ENCODE data around the gene PDE6H. TPM values are rescaled to one million over a fixed set of nuclear protein-coding genes. Genes with fewer than 3 reads are reported as not detected.

Gene PDE6H
- total RNA-seq, 1 donor from 2014 or later = not detected

DNA sequence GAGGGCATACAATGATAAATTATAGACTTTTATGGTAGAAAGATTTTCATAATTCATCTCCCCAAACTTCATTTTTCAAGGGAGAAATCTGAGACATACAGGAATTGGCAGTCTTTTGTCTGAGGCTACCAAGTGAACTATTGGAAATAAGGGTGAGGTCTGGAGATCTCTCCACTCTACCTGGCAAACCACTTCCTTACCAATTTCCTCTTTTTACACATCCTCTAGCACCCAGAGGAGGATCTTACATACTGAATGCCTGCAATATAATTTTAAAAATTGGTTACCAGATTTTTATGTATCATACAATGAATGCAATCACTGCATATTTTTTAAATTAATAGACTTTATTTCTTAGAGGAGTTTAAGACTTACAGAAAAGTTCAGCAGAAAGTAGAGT, 6.6 kb downstream of the PDE6H start:
- no peak overlapping the region for H3K4me3 Mint-ChIP-seq (ENCODE audit: unreplicated experiment)
- H3K4me1 Mint-ChIP-seq (ENCODE audit: low read depth) = no peaks in the 10 kb centered on the region
- TF ChIP-seq, protein P1, sequence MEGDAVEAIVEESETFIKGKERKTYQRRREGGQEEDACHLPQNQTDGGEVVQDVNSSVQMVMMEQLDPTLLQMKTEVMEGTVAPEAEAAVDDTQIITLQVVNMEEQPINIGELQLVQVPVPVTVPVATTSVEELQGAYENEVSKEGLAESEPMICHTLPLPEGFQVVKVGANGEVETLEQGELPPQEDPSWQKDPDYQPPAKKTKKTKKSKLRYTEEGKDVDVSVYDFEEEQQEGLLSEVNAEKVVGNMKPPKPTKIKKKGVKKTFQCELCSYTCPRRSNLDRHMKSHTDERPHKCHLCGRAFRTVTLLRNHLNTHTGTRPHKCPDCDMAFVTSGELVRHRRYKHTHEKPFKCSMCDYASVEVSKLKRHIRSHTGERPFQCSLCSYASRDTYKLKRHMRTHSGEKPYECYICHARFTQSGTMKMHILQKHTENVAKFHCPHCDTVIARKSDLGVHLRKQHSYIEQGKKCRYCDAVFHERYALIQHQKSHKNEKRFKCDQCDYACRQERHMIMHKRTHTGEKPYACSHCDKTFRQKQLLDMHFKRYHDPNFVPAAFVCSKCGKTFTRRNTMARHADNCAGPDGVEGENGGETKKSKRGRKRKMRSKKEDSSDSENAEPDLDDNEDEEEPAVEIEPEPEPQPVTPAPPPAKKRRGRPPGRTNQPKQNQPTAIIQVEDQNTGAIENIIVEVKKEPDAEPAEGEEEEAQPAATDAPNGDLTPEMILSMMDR (IDR thresholded peaks at IDR 0.05) = no peak
- no peaks in the 10 kb centered on the region for H3K36me3 Mint-ChIP-seq (ENCODE audit: low read depth)
- no peaks in the 10 kb centered on the region for H3K27me3 Mint-ChIP-seq (ENCODE audit: low read depth)
- no peak overlapping the region for H3K27ac Mint-ChIP-seq (ENCODE audit: unreplicated experiment)
- H3K9me3 Mint-ChIP-seq (ENCODE audit: low read depth) = no peaks in the 10 kb centered on the region
- no peak for DNase-seq (ENCODE audit: low spot score)

DNA sequence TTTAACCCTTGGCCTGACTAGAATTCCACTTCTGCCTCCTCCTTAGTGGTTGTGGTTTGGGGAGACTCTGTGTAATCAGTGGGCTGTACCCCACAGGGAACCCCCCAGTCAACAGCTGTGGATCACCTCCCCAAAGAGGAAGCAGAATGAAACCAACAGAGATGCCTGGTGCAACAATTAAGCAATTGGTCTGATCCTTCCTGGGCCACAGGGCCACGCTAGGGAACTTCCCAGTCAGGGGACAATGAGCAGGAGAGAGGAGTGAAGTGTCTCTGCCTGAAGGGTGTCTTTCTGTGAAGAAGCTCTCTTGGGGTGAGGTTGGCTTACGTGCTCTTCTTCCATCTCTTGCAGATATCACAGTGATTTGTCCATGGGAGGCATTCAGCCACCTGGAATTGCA, 8.2 kb downstream of the PDE6H start:
- Mint-ChIP-seq H3K9me3 (ENCODE audit: low read depth) (no peaks in the 10 kb centered on the region), H3K27me3 (ENCODE audit: low read depth) (no peaks in the 10 kb centered on the region), H3K36me3 (ENCODE audit: low read depth) (no peaks in the 10 kb centered on the region), H3K4me1 (ENCODE audit: low read depth) (no peaks in the 10 kb centered on the region), H3K4me3 (ENCODE audit: unreplicated experiment) (no peak overlapping the region), H3K27ac (ENCODE audit: unreplicated experiment) (no peak overlapping the region)
- no peak for DNase-seq (ENCODE audit: low spot score)
- TF ChIP-seq, protein P1 (IDR thresholded peaks at IDR 0.05) = no peak

DNA sequence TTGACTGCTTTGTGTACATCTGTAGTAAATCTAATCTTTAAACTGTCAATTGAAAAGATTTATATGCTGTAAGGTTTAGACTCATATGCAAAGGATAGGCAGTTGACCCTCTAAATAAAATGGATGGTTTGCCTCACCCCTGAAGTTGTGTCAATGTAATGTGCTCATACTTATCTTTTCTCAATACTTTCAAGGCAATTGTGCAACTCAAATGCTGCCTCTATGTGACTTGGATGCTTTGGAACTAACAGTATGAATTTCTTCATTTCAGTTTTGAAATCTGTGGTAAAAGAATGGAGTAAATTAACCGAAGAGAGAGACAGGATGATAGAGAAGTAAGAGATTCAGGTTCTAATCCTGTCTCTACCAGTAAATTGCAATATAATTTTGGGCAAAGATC, 9.7 kb downstream of the PDE6H start:
- H3K27me3 Mint-ChIP-seq (ENCODE audit: low read depth) = no peaks in the 10 kb centered on the region
- H3K27ac Mint-ChIP-seq (ENCODE audit: unreplicated experiment) = no peak overlapping the region
- no peaks in the 10 kb centered on the region for H3K9me3 Mint-ChIP-seq (ENCODE audit: low read depth)
- H3K4me3 Mint-ChIP-seq (ENCODE audit: unreplicated experiment) = no peak overlapping the region
- no peaks in the 10 kb centered on the region for H3K36me3 Mint-ChIP-seq (ENCODE audit: low read depth)
- DNase-seq (ENCODE audit: low spot score) = no peak
- H3K4me1 Mint-ChIP-seq (ENCODE audit: low read depth) = peaks cover 6% of the 10 kb centered on the region
- TF ChIP-seq, protein P1 (IDR thresholded peaks at IDR 0.05) = no peak

DNA sequence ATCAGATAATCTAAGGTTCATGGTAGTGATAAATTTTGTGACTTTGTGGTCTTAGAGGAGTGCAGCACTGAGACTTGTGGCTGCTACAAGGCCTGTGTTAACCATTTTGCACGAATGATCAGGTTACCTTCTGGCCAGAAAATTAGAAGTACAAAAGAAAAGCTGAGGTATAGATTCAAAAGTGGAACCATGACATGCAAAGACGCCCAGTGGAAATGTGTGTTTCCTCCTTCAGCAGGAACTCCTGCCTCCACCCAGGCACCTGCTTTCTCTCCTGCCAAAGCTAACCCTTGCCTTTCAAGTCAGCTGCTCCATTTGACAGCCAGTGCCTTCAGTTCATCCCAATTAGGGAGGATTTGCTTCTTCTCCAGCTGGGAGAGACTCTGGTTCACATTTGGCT, 10.1 kb downstream of the PDE6H start:
- Mint-ChIP-seq H3K27ac (ENCODE audit: unreplicated experiment) (no peak overlapping the region), H3K36me3 (ENCODE audit: low read depth) (no peaks in the 10 kb centered on the region), H3K4me3 (ENCODE audit: unreplicated experiment) (no peak overlapping the region), H3K9me3 (ENCODE audit: low read depth) (no peaks in the 10 kb centered on the region), H3K27me3 (ENCODE audit: low read depth) (no peaks in the 10 kb centered on the region), H3K4me1 (ENCODE audit: low read depth) (peaks cover 6% of the 10 kb centered on the region)
- TF ChIP-seq, protein P1 (IDR thresholded peaks at IDR 0.05) = no peak
- no peak for DNase-seq (ENCODE audit: low spot score)

DNA sequence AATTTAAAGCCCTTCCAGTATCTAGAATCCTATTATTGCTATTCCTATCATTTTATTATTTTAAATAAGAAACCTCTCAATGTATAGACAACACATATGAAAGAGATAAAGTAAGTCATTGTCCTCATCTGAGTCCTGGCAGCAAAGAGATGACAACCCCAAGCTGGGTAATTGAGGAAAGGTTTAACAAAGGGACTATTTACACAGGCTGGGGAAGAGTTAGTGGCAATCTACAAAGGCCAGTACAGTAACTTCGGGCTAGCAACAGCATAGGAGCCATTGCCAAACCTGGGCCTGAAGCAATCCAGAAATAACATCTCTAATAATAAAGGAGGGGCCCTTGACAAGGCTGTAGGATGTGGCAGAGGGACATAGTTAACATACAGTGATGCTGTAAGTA, 11.2 kb downstream of the PDE6H start:
- H3K27me3 Mint-ChIP-seq (ENCODE audit: low read depth) = no peaks in the 10 kb centered on the region
- no peaks in the 10 kb centered on the region for H3K36me3 Mint-ChIP-seq (ENCODE audit: low read depth)
- DNase-seq (ENCODE audit: low spot score) = no peak
- H3K4me1 Mint-ChIP-seq (ENCODE audit: low read depth) = peaks cover 6% of the 10 kb centered on the region
- H3K9me3 Mint-ChIP-seq (ENCODE audit: low read depth) = no peaks in the 10 kb centered on the region
- no peak overlapping the region for H3K27ac Mint-ChIP-seq (ENCODE audit: unreplicated experiment)
- TF ChIP-seq, protein P1 (IDR thresholded peaks at IDR 0.05) = no peak
- no peak overlapping the region for H3K4me3 Mint-ChIP-seq (ENCODE audit: unreplicated experiment)
